Measurements from ENCODE around the gene GUCY1A1.

DNA sequence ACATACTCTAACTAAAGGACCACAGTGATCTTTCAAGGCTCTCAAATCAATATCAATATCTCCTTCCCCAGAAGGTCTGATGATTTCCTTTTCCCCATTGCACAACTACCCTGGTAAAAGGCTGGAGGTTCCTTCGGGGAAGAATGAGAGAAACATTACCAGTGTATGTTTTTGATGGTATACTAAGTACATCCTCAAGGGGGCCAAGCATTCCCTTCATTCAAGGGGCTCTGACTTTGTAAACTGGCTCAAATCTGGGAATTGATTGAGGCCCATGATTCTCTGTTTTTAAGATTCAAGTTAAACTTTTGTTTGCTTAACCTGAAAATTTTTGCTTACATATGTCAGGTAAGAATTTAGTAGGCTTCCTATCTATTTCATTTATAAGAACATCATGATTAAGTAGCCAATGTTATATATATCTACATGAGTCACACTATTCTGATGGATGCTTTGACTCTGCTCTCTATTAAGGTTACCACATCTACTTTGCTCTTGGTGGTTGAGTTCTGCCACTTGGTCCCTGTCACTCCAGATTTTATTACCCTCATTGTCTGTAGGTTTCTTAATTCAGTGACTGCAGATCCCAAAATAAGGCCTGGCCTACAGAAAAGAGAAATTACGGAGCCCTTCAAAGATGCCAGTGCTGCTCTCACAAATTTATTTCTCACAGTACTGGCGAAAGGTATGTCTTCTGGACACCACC lies 75.8 kb downstream of the GUCY1A1 start:
- TF ChIP-seq, protein P1, sequence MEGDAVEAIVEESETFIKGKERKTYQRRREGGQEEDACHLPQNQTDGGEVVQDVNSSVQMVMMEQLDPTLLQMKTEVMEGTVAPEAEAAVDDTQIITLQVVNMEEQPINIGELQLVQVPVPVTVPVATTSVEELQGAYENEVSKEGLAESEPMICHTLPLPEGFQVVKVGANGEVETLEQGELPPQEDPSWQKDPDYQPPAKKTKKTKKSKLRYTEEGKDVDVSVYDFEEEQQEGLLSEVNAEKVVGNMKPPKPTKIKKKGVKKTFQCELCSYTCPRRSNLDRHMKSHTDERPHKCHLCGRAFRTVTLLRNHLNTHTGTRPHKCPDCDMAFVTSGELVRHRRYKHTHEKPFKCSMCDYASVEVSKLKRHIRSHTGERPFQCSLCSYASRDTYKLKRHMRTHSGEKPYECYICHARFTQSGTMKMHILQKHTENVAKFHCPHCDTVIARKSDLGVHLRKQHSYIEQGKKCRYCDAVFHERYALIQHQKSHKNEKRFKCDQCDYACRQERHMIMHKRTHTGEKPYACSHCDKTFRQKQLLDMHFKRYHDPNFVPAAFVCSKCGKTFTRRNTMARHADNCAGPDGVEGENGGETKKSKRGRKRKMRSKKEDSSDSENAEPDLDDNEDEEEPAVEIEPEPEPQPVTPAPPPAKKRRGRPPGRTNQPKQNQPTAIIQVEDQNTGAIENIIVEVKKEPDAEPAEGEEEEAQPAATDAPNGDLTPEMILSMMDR (conservative IDR thresholded peaks at IDR 0.05), result no peak; the same call in 1 of the 2 replicates
- TF ChIP-seq ZFX (IDR thresholded peaks at IDR 0.05), result no peak
